OCI-LY1 (cell line): ENCODE data around the gene RPL9.
A peak's percentile ranks its signal among the peaks of the same experiment; 100 is the strongest.

ENCODE experiments used
- H2AFZ ChIP-seq: fragments of 200-600 bp; sonication (generic), shearing (Covaris generic); 2 replicates; pipeline ENCODE4 v1.6.0; 2014; ENCODE audit warnings: antibody characterized with exemption, mild to moderate bottlenecking, low read length
- H3F3A ChIP-seq: fragments of 200-600 bp; sonication (generic), shearing (Covaris generic); 2 replicates; pipeline ENCODE4 v1.6.0; 2014; ENCODE audit warnings: mild to moderate bottlenecking, antibody characterized with exemption, low read length, moderate library complexity; ENCODE audit not compliant: insufficient read depth
- H3K27ac ChIP-seq: fragments of 200-600 bp; sonication (generic); 2 replicates; pipeline ENCODE4 v1.5.1; 2014; ENCODE audit warnings: low read length, mixed run types, mild to moderate bottlenecking, low read depth; ENCODE audit not compliant: poor library complexity, severe bottlenecking
- H3K27me3 ChIP-seq: fragments of 200-600 bp; sonication (generic); 2 replicates; pipeline ENCODE4 v1.6.0; 2014; ENCODE audit warnings: antibody characterized with exemption, mild to moderate bottlenecking, low read length, moderate library complexity; ENCODE audit not compliant: insufficient read depth
- H3K36me3 ChIP-seq: fragments of 200-600 bp; sonication (generic); 2 replicates; pipeline ENCODE4 v1.6.1; 2014; ENCODE audit warnings: mild to moderate bottlenecking, antibody characterized with exemption, low read length, moderate library complexity, mixed read lengths; ENCODE audit not compliant: insufficient read depth
- H3K4me1 ChIP-seq: fragments of 200-600 bp; sonication (generic); 2 replicates; pipeline ENCODE4 v1.5.1; 2014; ENCODE audit warnings: mild to moderate bottlenecking, low read length, moderate library complexity; ENCODE audit not compliant: insufficient read depth, severe bottlenecking
- H3K4me2 ChIP-seq: fragments of 200-600 bp; sonication (generic), shearing (Covaris generic); 2 replicates; pipeline ENCODE4 v1.6.1; 2014; ENCODE audit warnings: low read length
- H3K4me3 ChIP-seq: fragments of 200-600 bp; sonication (generic); 2 replicates; pipeline ENCODE4 v1.5.1; 2014; ENCODE audit warnings: low read length, low read depth, mild to moderate bottlenecking, mixed read lengths; ENCODE audit not compliant: poor library complexity, severe bottlenecking
- H3K79me2 ChIP-seq: fragments of 200-600 bp; shearing (Covaris generic); 2 replicates; pipeline ENCODE4 v1.6.1; 2016; ENCODE audit warnings: mixed run types, low read length, mixed read lengths; ENCODE audit not compliant: insufficient read depth
- H3K9ac ChIP-seq: fragments of 200-600 bp; sonication (generic), shearing (Covaris generic); 2 replicates; pipeline ENCODE4 v1.6.1; 2014; ENCODE audit warnings: mild to moderate bottlenecking, low read length, mixed read lengths
- H3K9me2 ChIP-seq: fragments of 200-600 bp; sonication (generic), shearing (Covaris generic); 2 replicates; pipeline ENCODE4 v1.6.1; 2014; ENCODE audit warnings: low read depth, mild to moderate bottlenecking, low read length, mixed read lengths
- H3K9me3 ChIP-seq: fragments of 200-600 bp; shearing (Covaris generic); 2 replicates; pipeline ENCODE4 v1.6.1; 2014; ENCODE audit warnings: low read length, mixed read lengths
- H4K20me1 ChIP-seq: fragments of 200-600 bp; sonication (generic), shearing (Covaris generic); 2 replicates; pipeline ENCODE4 v1.6.0; 2016; ENCODE audit warnings: mild to moderate bottlenecking, low read length; ENCODE audit not compliant: insufficient read depth
- CTCF ChIP-seq: fragments of 200-600 bp; sonication (generic), shearing (Covaris generic); IDR thresholded peaks from 2 replicates; pipeline ENCODE4 v1.5.1; 2017; ENCODE audit warnings: mild to moderate bottlenecking, antibody characterized with exemption, low read length, moderate library complexity, mixed read lengths
- EZH2 ChIP-seq: fragments of 200-600 bp; sonication (generic), shearing (Covaris generic); IDR thresholded peaks from 2 replicates; pipeline ENCODE4 v1.8.0; 2017; ENCODE audit warnings: borderline replicate concordance, mixed run types, mild to moderate bottlenecking, antibody characterized with exemption, low read length, moderate library complexity, mixed read lengths

Gene RPL9

DNA sequence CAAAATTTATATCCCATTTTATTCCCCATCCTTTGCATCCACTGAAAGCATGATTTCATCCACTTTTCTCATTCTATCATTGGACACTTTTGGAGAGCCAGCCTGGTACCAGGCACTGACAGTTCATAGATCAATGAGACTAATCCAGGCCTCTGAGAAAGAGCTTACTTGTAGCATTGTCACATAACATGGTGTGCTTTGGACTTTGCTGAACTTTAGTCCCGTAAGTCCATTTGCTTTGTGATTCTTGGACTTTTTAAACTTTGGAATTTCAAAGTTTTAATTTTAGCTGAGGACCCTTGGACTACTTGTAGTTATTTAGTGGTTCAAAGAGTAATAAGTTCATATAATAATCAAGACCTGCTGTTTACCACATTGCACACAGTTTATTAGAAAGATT, 11.7 kb upstream of the RPL9 start:
- no peak overlapping the region for H3K27ac ChIP-seq
- TF ChIP-seq CTCF = no peak
- no peak for TF ChIP-seq EZH2
- H3K4me2 ChIP-seq = no peak overlapping the region
- H3K4me1 ChIP-seq = peaks cover 8% of the 10 kb centered on the region
- H3K27me3 ChIP-seq = no peaks in the 10 kb centered on the region
- no peak overlapping the region for H2AFZ ChIP-seq
- no peaks in the 10 kb centered on the region for H3K9me2 ChIP-seq
- H3F3A ChIP-seq = no peaks in the 10 kb centered on the region
- no peak overlapping the region for H3K4me3 ChIP-seq
- no peaks in the 10 kb centered on the region for H3K79me2 ChIP-seq
- no peak overlapping the region for H3K9ac ChIP-seq
- peaks cover 34% of the 10 kb centered on the region; the same call in 1 of the 2 replicates for H3K36me3 ChIP-seq
- H4K20me1 ChIP-seq = no peaks in the 10 kb centered on the region
- H3K9me3 ChIP-seq = no peaks in the 10 kb centered on the region

- peak overlapping the region; percentile 16; the same call in 1 of the 2 replicates for H3K9ac ChIP-seq
- H3K27ac ChIP-seq = peak overlapping the region; percentile 24
- H3K4me2 ChIP-seq = no peak overlapping the region
- no peaks in the 10 kb centered on the region for H3K79me2 ChIP-seq
- peaks cover 43% of the 10 kb centered on the region; the same call in 1 of the 2 replicates for H3K36me3 ChIP-seq
- H3F3A ChIP-seq = no peaks in the 10 kb centered on the region
- peaks cover 11% of the 10 kb centered on the region for H3K4me1 ChIP-seq
- no peaks in the 10 kb centered on the region for H3K27me3 ChIP-seq
- H3K4me3 ChIP-seq = no peak overlapping the region
- no peak for TF ChIP-seq EZH2
- TF ChIP-seq CTCF = peak; percentile 91
- H2AFZ ChIP-seq = no peak overlapping the region
- H3K9me3 ChIP-seq = no peaks in the 10 kb centered on the region
- no peaks in the 10 kb centered on the region for H3K9me2 ChIP-seq
- H4K20me1 ChIP-seq = no peaks in the 10 kb centered on the region
Measured at GRCh38 chr4:39469429-39470077, 10.8 kb upstream of the RPL9 start.

- TF ChIP-seq CTCF (no peak), EZH2 (no peak)
Measured at GRCh38 chr4:39467464-39467863, 8.7 kb upstream of the RPL9 start.

More at GRCh38 chr4:39467464-39467863, 8.7 kb upstream of the RPL9 start:
- Histone ChIP-seq H3K4me1 (peaks cover 11% of the 10 kb centered on the region), H3K9me3 (no peaks in the 10 kb centered on the region), H4K20me1 (no peaks in the 10 kb centered on the region), H3K9me2 (no peaks in the 10 kb centered on the region), H3F3A (no peaks in the 10 kb centered on the region), H2AFZ (no peak overlapping the region), H3K27me3 (no peaks in the 10 kb centered on the region), H3K79me2 (no peaks in the 10 kb centered on the region), H3K36me3 (peaks cover 54% of the 10 kb centered on the region), H3K9ac (no peak overlapping the region), H3K4me3 (no peak overlapping the region), H3K4me2 (no peak overlapping the region), H3K27ac (no peak overlapping the region)
